Hepatocyte (in vitro differentiated cells): Measurements from ENCODE around the gene AGBL3. TPM values are rescaled to one million over a fixed set of nuclear protein-coding genes. Genes with fewer than 3 reads are reported as not detected.
"Not testable (repeated sequence)": the region's sequence is repeated elsewhere in the genome, so short reads cannot be mapped to it uniquely, and the experiment has no call there.

ENCODE experiments used
- DNase-seq: peaks from one replicate; pipeline ENCODE4 v3.0.0-alpha.2; 2016; ENCODE audit warnings: low spot score
- H2AFZ ChIP-seq: fragments of 200-600 bp; sonication (generic); 2 replicates; pipeline ENCODE4 v1.6.0; 2016; ENCODE audit warnings: antibody characterized with exemption, mild to moderate bottlenecking
- H3K27ac ChIP-seq: fragments of 200-600 bp; sonication (generic); 2 replicates; pipeline ENCODE4 v1.5.1; 2016; ENCODE audit warnings: mild to moderate bottlenecking
- H3K27me3 ChIP-seq: fragments of 200-600 bp; sonication (generic); 2 replicates; pipeline ENCODE4 v1.6.1; 2016
- H3K36me3 ChIP-seq: fragments of 200-600 bp; sonication (generic); replicated peaks from 2 replicates; pipeline ENCODE4 v1.5.1; 2016; ENCODE audit warnings: low read depth; ENCODE audit not compliant: insufficient read depth
- H3K4me1 ChIP-seq: fragments of 200-600 bp; sonication (generic); 2 replicates; pipeline ENCODE4 v1.5.1; 2016; ENCODE audit warnings: mild to moderate bottlenecking, moderate library complexity; ENCODE audit not compliant: insufficient read depth
- H3K4me2 ChIP-seq: fragments of 200-600 bp; sonication (generic); 2 replicates; pipeline ENCODE4 v1.6.0; 2016
- H3K4me3 ChIP-seq: fragments of 200-600 bp; sonication (generic); 2 replicates; pipeline ENCODE4 v1.5.1; 2016; ENCODE audit warnings: mild to moderate bottlenecking
- H3K79me2 ChIP-seq: fragments of 200-600 bp; sonication (generic); 2 replicates; pipeline ENCODE4 v1.6.0; 2017; ENCODE audit warnings: mild to moderate bottlenecking
- H3K9me2 ChIP-seq: fragments of 200-600 bp; sonication (generic); replicated peaks from 2 replicates; pipeline ENCODE4 v1.6.0; 2017; ENCODE audit warnings: mild to moderate bottlenecking; ENCODE audit not compliant: insufficient read depth
- H3K9me3 ChIP-seq: fragments of 200-600 bp; sonication (generic); 2 replicates; pipeline ENCODE4 v1.5.1; 2016; ENCODE audit warnings: low read depth, mild to moderate bottlenecking
- H4K20me1 ChIP-seq: fragments of 200-600 bp; sonication (generic); 2 replicates; pipeline ENCODE4 v1.6.0; 2016; ENCODE audit warnings: mild to moderate bottlenecking; ENCODE audit not compliant: insufficient read depth, poor library complexity, severe bottlenecking
- CTCF ChIP-seq: fragments of 200-600 bp; sonication (generic); IDR thresholded peaks from 2 replicates; pipeline ENCODE4 v1.5.1; 2016; ENCODE audit warnings: antibody characterized with exemption, mild to moderate bottlenecking; ENCODE audit not compliant: poor library complexity
- EZH2 ChIP-seq: fragments of 200-600 bp; sonication (generic); IDR thresholded peaks from 2 replicates; pipeline ENCODE4 v1.6.1; 2016; ENCODE audit warnings: antibody characterized with exemption, mild to moderate bottlenecking, borderline replicate concordance
- EZH2phosphoT487 ChIP-seq: fragments of 200-600 bp; sonication (generic); IDR thresholded peaks from one replicate; pipeline ENCODE4 v1.6.1; 2018; ENCODE audit warnings: antibody characterized with exemption, mild to moderate bottlenecking, low read depth, moderate library complexity; ENCODE audit not compliant: unreplicated experiment, severe bottlenecking
- WGBS: methylation state at CpG from one replicate; pipeline ENCODE4 v1.1.6; 2016; ENCODE audit warnings: low lambda C conversion rate; ENCODE audit errors: missing lambda C conversion rate; 5-methylcytosine and 5-hydroxymethylcytosine counted together
- polyA plus RNA-seq: library from polyadenylated mRNA; unstranded; fragments of >200 nt; fragmentation: Nextera tagmentation; extraction: Ambion mirVana; gene quantifications from 2 replicates; pipeline ENCODE4 v1.2.1, GENCODE V29; 2016
- total RNA-seq: library from RNA; depleted of rRNA; stranded (reverse); fragments of >200 nt; gene quantifications from 2 replicates; pipeline ENCODE4 v1.2.3, GENCODE V29; 2014

The AGBL3 gene
- total and polyA plus RNA-seq, 2 experiments from 2014 or later, result 2.3 to 6.4 TPM

GRCh38 chr7:135121868-135122267 is 135.6 kb downstream of the AGBL3 start:
- H3K36me3 ChIP-seq, result no peaks in the 10 kb centered on the region
- TF ChIP-seq EZH2phosphoT487 (no peak), CTCF (no peak), EZH2 (no peak)
- H3K27ac ChIP-seq, result no peak overlapping the region
- H3K4me3 ChIP-seq, result no peak overlapping the region
- H3K9me3 ChIP-seq, result peaks cover 5% of the 10 kb centered on the region
- no peak overlapping the region for H3K4me2 ChIP-seq
- H2AFZ ChIP-seq, result no peak overlapping the region
- no peaks in the 10 kb centered on the region for H4K20me1 ChIP-seq
- H3K4me1 ChIP-seq, result no peaks in the 10 kb centered on the region
- WGBS, result 77% methylated on average over 6 of the region's 6 CpGs
- H3K9me2 ChIP-seq, result no peaks in the 10 kb centered on the region
- H3K79me2 ChIP-seq, result no peaks in the 10 kb centered on the region
- H3K27me3 ChIP-seq, result no peaks in the 10 kb centered on the region
- DNase-seq, result no peak

- H3K27ac ChIP-seq, H3K27me3 ChIP-seq, DNase-seq, H3K9me2 ChIP-seq, H2AFZ ChIP-seq, H4K20me1 ChIP-seq, H3K4me1 ChIP-seq, H3K9me3 ChIP-seq, H3K4me2 ChIP-seq, H3K79me2 ChIP-seq, H3K4me3 ChIP-seq, H3K36me3 ChIP-seq: not testable (repeated sequence)
- WGBS, result 92% methylated on average over 3 of the region's 3 CpGs
Measured at GRCh38 chr7:135124631-135125030, 138.3 kb downstream of the AGBL3 start.

- Histone ChIP-seq H4K20me1 (no peaks in the 10 kb centered on the region), H3K27ac (no peak overlapping the region), H3K4me2 (no peak overlapping the region), H3K9me2 (no peaks in the 10 kb centered on the region), H3K4me3 (no peak overlapping the region), H3K4me1 (no peaks in the 10 kb centered on the region), H3K79me2 (no peaks in the 10 kb centered on the region), H3K9me3 (peaks cover 8% of the 10 kb centered on the region), H3K36me3 (no peaks in the 10 kb centered on the region), H2AFZ (no peak overlapping the region), H3K27me3 (no peaks in the 10 kb centered on the region)
- no peak for DNase-seq
- TF ChIP-seq EZH2phosphoT487 (no peak), EZH2 (no peak), CTCF (no peak)
- 91% methylated on average over 1 of the region's 1 CpG for WGBS
Measured at GRCh38 chr7:135128931-135129330, 142.6 kb downstream of the AGBL3 start.

GRCh38 chr7:135129579-135129978 is 143.3 kb downstream of the AGBL3 start:
- H3K27me3 ChIP-seq, result no peaks in the 10 kb centered on the region
- no peak overlapping the region for H3K4me3 ChIP-seq
- H3K79me2 ChIP-seq, result no peaks in the 10 kb centered on the region
- H3K4me1 ChIP-seq, result no peaks in the 10 kb centered on the region
- no peak for DNase-seq
- H3K9me3 ChIP-seq, result peaks cover 8% of the 10 kb centered on the region
- H4K20me1 ChIP-seq, result no peaks in the 10 kb centered on the region
- TF ChIP-seq EZH2, result no peak
- TF ChIP-seq CTCF, result no peak
- TF ChIP-seq EZH2phosphoT487, result no peak
- H2AFZ ChIP-seq, result no peak overlapping the region
- H3K9me2 ChIP-seq, result no peaks in the 10 kb centered on the region
- H3K36me3 ChIP-seq, result no peaks in the 10 kb centered on the region
- H3K27ac ChIP-seq, result no peak overlapping the region
- H3K4me2 ChIP-seq, result no peak overlapping the region
